MM.1S (cell line): ENCODE data around the gene TRAPPC10.

Source experiments
- DNase-seq: peaks from one replicate; pipeline ENCODE4 v3.0.0-alpha.2; 2015
- H2AFZ ChIP-seq: fragments of 300-600 bp; sonication (generic); 2 replicates; pipeline ENCODE4 v1.6.0; 2016; ENCODE audit warnings: antibody characterized with exemption, low read length
- H3F3A ChIP-seq: fragments of 300-600 bp; sonication (generic); 2 replicates; pipeline ENCODE4 v1.6.1; 2016; ENCODE audit warnings: mild to moderate bottlenecking, antibody characterized with exemption, low read length, moderate library complexity, mixed read lengths; ENCODE audit not compliant: insufficient read depth
- H3K27ac ChIP-seq: fragments of 300-600 bp; sonication (generic); 2 replicates; pipeline ENCODE4 v1.5.1; 2016; ENCODE audit warnings: mild to moderate bottlenecking, low read length
- H3K27me3 ChIP-seq: fragments of 300-600 bp; sonication (generic); replicated peaks from 2 replicates; pipeline ENCODE4 v1.6.0; 2016; ENCODE audit warnings: low read length; ENCODE audit not compliant: insufficient read depth
- H3K36me3 ChIP-seq: fragments of 300-600 bp; sonication (generic); replicated peaks from 2 replicates; pipeline ENCODE4 v1.6.1; 2016; ENCODE audit warnings: mild to moderate bottlenecking, low read length, mixed read lengths; ENCODE audit not compliant: insufficient read depth
- H3K4me1 ChIP-seq: fragments of 300-600 bp; sonication (generic); 2 replicates; pipeline ENCODE4 v1.6.1; 2016; ENCODE audit warnings: low read length, mixed read lengths
- H3K4me2 ChIP-seq: fragments of 300-600 bp; sonication (generic); 2 replicates; pipeline ENCODE4 v1.6.0; 2016; ENCODE audit warnings: low read depth, low read length
- H3K4me3 ChIP-seq: fragments of 300-600 bp; sonication (generic); 2 replicates; pipeline ENCODE4 v1.5.1; 2016; ENCODE audit warnings: low read length, mixed read lengths
- H3K79me2 ChIP-seq: fragments of 300-600 bp; sonication (generic); 2 replicates; pipeline ENCODE4 v1.6.1; 2016; ENCODE audit warnings: mixed run types, low read length, mixed read lengths
- H3K9ac ChIP-seq: fragments of 300-600 bp; sonication (generic); 2 replicates; pipeline ENCODE4 v1.6.1; 2016; ENCODE audit warnings: low read length, mixed read lengths
- H3K9me2 ChIP-seq: fragments of 300-600 bp; sonication (generic); replicated peaks from 2 replicates; pipeline ENCODE4 v1.6.1; 2016; ENCODE audit warnings: mild to moderate bottlenecking, low read length, mixed read lengths; ENCODE audit not compliant: insufficient read depth
- H3K9me3 ChIP-seq: fragments of 300-600 bp; sonication (generic); replicated peaks from 2 replicates; pipeline ENCODE4 v1.6.1; 2016; ENCODE audit warnings: mild to moderate bottlenecking, low read length, mixed read lengths; ENCODE audit not compliant: insufficient read depth
- H4K20me1 ChIP-seq: fragments of 300-600 bp; sonication (generic); 2 replicates; pipeline ENCODE4 v1.6.1; 2016; ENCODE audit warnings: mild to moderate bottlenecking, low read length, moderate library complexity, mixed read lengths; ENCODE audit not compliant: insufficient read depth
- CTCF ChIP-seq: fragments of 300-600 bp; sonication (generic); IDR thresholded peaks from 2 replicates; pipeline ENCODE4 v1.5.1; 2016; ENCODE audit warnings: antibody characterized with exemption, low read length, mixed read lengths
- EZH2 ChIP-seq: fragments of 300-600 bp; sonication (generic); optimal IDR thresholded peaks from 2 replicates; pipeline ENCODE3; 2017; ENCODE audit warnings: low read depth, mild to moderate bottlenecking, antibody characterized with exemption, low read length, mixed read lengths
- EZH2phosphoT487 ChIP-seq: fragments of 300-600 bp; sonication (generic); IDR thresholded peaks from 2 replicates; pipeline ENCODE4 v1.6.1; 2018; ENCODE audit warnings: antibody characterized with exemption, low read length

TRAPPC10 gene

GRCh38 chr21:44054710-44055109 lies 42.6 kb downstream of the TRAPPC10 start:
- no peak overlapping the region for H3K9ac ChIP-seq
- TF ChIP-seq EZH2phosphoT487 (no peak), CTCF (no peak), EZH2 (no peak)
- H3K27ac ChIP-seq = no peak overlapping the region
- H3K9me2 ChIP-seq = no peaks in the 10 kb centered on the region
- H3F3A ChIP-seq = no peaks in the 10 kb centered on the region
- no peak overlapping the region for H3K4me3 ChIP-seq
- H3K36me3 ChIP-seq = no peaks in the 10 kb centered on the region; the same call in 1 of the 2 replicates
- H3K27me3 ChIP-seq = no peaks in the 10 kb centered on the region
- DNase-seq = no peak
- H3K9me3 ChIP-seq = no peaks in the 10 kb centered on the region
- H2AFZ ChIP-seq = no peak overlapping the region
- no peak overlapping the region for H3K4me2 ChIP-seq
- peaks cover 66% of the 10 kb centered on the region for H3K79me2 ChIP-seq
- H4K20me1 ChIP-seq = no peaks in the 10 kb centered on the region
- no peaks in the 10 kb centered on the region for H3K4me1 ChIP-seq

- Histone ChIP-seq H3K36me3 (no peaks in the 10 kb centered on the region; the same call in 1 of the 2 replicates), H2AFZ (no peak overlapping the region), H3K79me2 (peaks cover 49% of the 10 kb centered on the region), H3K9ac (no peak overlapping the region), H3K9me3 (no peaks in the 10 kb centered on the region), H3K4me1 (no peaks in the 10 kb centered on the region), H3K27ac (no peak overlapping the region), H4K20me1 (no peaks in the 10 kb centered on the region), H3K4me3 (no peak overlapping the region), H3F3A (no peaks in the 10 kb centered on the region), H3K27me3 (no peaks in the 10 kb centered on the region), H3K4me2 (no peak overlapping the region), H3K9me2 (no peaks in the 10 kb centered on the region)
- TF ChIP-seq CTCF (no peak), EZH2 (no peak), EZH2phosphoT487 (no peak)
- DNase-seq = no peak
These were observed 44.9 kb downstream of the TRAPPC10 start for GRCh38 chr21:44057055-44057454.

DNA sequence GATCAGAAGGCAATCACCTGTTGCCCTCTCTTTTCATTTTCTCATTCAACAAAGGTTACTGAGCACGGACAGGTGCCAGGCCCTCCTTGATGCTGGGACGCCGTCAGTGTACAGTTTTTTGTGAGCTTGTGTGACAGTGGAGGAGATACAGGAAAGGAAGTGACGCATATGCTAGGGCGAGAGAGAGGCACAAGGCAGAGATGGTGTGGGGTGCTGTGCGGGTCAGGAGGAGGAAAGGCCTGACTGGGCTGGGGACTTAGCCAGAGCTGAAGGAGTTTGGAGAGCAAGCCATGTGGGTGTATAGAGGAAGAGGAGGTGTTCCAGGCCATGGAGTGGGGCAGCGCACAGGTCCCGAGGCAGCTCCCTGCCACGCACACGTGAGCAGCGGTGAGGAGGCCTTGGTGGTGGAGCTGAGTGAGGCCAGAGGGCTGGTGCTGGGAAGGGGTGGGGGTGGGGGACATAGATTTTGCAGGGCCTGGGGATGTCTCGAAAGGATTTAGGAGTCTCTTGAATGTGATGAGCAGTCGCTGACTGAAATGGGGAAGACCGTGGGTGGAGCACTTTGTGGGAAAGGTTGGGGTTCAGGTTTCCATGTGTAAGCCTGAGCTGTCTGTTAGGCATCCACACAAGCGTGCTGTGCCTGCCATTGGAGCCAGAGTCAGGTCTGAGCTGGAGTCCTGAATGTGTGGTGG lies 46.0 kb downstream of the TRAPPC10 start:
- H3K4me1 ChIP-seq = no peaks in the 10 kb centered on the region
- H2AFZ ChIP-seq = no peak overlapping the region
- no peak overlapping the region for H3K27ac ChIP-seq
- no peak overlapping the region for H3K9ac ChIP-seq
- TF ChIP-seq EZH2 = no peak
- TF ChIP-seq EZH2phosphoT487 = no peak
- TF ChIP-seq CTCF = no peak
- no peaks in the 10 kb centered on the region for H3K27me3 ChIP-seq
- H3K79me2 ChIP-seq = peaks cover 42% of the 10 kb centered on the region
- DNase-seq = no peak
- H3K4me2 ChIP-seq = no peak overlapping the region
- H3K36me3 ChIP-seq = no peaks in the 10 kb centered on the region; the same call in 1 of the 2 replicates
- no peak overlapping the region for H3K4me3 ChIP-seq
- no peaks in the 10 kb centered on the region for H4K20me1 ChIP-seq
- no peaks in the 10 kb centered on the region for H3F3A ChIP-seq
- H3K9me3 ChIP-seq = no peaks in the 10 kb centered on the region
- no peaks in the 10 kb centered on the region for H3K9me2 ChIP-seq
